T1000 (cell line): Measurements from ENCODE around the gene ATP13A5.

Experiments used
- DNase-seq: peaks from one replicate; lab custom pipeline; 2025; ENCODE audit warnings: mixed read lengths; lab: John Stamatoyannopoulos, UW

The ATP13A5 gene

DNA sequence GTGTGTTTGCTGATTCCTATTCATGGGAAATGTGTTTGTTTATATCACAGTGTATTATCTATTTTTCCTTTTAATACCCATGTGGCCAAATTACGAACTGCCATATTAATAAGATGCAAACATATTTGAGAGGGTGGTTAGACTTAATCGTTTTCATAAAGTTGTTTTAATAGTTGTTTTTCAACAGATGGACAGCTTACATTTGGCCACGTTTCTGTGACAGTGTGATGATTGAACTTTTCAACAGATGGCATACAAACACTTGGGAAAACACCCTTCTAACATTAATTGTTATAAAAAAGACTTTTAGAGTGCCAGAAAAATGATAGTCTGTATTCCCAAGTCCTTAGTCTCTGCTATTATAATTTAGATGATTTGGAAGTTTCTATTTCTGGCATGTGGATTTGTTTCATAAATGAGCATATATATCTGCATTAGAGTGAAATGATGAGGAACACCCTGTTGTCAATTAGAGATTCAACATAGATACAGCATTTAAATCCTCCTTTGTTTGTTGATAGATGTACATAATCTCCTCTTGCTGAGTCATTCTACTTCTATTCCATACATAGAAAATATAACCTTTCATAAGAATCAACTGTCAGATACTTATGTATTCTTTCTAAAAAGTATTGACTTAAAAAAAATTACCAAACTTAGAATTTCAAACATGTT, 124.4 kb downstream of the ATP13A5 start:
- DNase-seq, result no peak

DNA sequence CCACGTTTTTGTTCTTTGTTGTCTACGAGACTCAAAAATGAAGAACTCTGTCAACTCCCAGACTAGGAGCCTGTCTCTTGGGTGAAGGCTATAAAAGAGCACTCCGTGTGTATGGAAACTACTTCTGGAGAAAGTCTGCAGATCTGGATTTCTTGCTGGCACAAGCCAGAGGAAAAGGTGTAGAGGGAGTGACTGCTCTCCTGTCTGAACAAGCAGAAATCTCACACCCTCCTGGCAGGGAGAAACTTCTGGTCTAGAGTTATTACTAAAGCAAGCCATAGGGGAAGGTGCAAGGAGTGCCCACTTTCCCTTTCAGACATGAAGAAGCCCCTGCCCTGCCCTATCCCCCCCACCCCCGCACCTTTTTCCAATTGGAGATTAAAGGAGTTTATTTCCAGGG, 128.1 kb downstream of the ATP13A5 start:
- no peak for DNase-seq

DNA sequence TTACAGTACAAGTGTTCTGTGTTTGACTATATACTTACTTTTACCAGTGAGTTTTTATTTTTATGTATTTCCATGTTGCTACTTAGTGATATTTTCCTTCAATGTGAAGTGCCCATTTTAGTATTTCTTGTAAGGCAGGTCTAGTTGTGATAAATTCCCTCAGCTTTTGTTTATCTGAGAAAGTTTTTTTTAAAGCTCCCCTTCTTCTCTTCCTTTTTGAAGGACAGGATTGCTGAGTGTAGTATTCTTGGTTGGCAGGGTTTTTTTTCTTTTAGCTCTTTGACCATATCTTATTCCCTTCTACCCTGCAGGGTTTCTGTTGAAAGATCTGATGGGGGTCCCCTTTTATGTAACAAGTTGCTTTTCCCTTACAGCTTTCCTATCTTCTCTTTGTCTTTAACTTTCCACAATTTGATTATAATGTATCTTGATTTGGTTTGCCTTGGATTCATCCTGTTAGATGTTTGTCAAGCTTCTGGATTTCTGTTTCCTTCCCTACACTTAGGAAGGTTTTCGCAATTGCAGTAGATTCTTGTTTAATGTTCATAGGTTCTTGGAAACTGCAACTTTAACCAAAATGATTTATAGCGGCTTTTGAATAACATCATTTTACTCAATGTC, 129.6 kb downstream of the ATP13A5 start:
- DNase-seq, result no peak

- DNase-seq, result no peak
Observed at GRCh38 chr3:193243571-193243970, 135.0 kb downstream of the ATP13A5 start.

GRCh38 chr3:193241716-193242115, 136.8 kb downstream of the ATP13A5 start:
- DNase-seq, result no peak

- DNase-seq, result peak; percentile 83
Observed at GRCh38 chr3:193240850-193241706, 137.5 kb downstream of the ATP13A5 start, which contains the start of gene PLAAT1. Gene PLAAT1 (plus strand): TSS chr3:193241222. CDS start chr3:193255651, 14,429 bp downstream.

DNA sequence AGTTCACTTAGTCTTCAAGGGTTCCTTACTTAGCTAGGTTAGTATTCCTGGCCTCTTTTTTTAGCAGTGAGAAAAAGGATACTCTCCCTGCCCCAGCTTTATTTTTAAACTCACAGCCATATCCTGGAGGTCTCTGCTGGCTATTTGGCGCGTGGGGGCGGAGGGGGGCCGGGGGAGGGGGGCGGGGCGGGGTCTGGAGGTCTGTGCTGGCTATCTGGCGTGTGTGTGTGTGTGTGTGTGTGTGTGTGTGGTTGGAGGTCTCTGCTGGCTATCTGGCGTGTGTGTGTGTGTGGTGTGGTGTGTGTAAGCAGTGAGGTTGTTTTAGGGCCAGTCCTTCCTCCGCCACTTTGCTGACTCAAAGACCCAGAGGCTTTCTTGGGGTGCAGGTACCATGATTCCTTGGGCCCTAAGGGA, 138.1 kb downstream of the ATP13A5 start:
- DNase-seq, result no peak

DNA sequence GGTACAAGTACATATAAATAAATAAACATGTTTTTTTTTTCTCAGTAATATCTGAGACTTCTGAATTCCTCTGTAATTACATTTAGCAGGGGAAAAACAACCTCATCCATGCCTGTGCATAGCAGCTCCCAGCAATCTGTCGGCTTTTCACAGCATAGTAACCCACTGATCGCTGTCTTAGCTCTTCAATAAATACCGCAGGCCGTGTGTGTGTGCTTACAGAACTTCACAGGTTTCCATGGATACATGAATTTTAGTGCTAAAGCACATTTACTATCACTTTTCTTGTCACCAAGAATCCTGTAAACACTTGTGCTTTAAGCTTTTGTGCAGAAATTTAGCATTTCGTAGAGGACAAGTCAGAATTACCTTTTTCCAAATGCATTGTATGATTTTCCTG, 141.5 kb downstream of the ATP13A5 start:
- DNase-seq, result no peak

DNA sequence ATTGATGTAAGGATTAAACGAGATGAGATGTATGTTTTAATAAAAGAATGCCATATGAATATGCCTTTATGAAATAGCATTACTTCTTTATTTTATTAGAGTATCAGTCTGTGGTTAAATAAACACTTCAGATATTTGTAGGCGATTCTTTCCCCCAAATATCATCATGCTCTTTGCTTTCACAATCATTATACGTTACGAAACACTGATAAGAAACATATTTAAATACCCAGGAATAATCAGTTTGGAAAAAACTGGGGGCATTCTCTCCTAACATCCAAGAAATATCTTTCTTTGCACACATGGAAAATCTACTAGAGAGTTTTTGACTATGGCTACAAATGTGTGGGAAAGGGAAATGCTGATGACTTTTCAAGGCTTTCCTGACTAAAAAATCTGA, 142.0 kb downstream of the ATP13A5 start:
- DNase-seq, result no peak

DNA sequence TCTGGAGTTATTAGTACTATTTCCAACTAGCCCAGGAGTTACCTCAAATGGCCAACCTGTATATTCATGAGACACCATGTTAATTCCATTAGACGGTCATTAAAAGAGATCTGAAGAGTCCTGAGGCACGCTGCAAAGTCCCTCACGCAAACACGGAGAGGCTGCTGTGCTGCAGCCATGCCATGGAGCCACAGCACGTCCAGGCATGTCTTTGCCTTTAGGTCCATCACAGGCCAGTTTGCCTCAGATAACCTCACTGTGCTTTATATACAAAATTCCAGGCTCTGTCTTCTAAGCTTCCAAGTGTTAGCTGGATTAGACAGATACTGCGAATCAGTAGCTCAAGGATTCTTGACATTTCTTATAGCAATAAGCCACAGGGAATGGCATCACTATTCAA, 147.4 kb downstream of the ATP13A5 start:
- no peak for DNase-seq

DNA sequence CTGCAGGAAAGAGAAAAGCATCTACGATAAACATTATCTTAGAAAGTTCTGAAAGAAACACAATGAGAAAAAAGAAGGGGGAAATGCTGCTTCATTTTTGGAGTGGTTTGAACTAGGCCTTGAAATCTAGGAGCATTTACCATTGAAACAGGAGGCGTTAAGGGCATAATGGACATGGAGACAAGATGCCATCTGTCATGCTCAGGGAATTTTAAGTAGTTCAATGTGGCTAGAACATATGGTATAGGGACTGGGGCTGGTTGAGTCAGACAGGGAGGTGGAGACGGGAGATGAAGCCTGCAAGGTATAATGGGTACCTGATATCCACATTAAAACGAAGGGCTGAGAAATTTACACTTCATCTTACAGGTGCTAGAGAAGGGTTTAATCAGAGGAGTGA, 147.9 kb downstream of the ATP13A5 start:
- DNase-seq, result no peak

- no peak for DNase-seq
Observed at GRCh38 chr3:193229851-193230420, 148.6 kb downstream of the ATP13A5 start.

GRCh38 chr3:193228206-193228605, 150.3 kb downstream of the ATP13A5 start:
- no peak for DNase-seq

GRCh38 chr3:193225302-193226125, 153.0 kb downstream of the ATP13A5 start:
- no peak for DNase-seq
